Measurements from ENCODE around the gene KIF13A.

Gene KIF13A

GRCh38 chr6:17874753-17875152 is 112.7 kb downstream of the KIF13A start:
- Histone ChIP-seq H3K27ac (no peak overlapping the region), H3K36me3 (ENCODE audit: insufficient read depth, low read length) (no peaks in the 10 kb centered on the region), H3K4me3 (no peak overlapping the region), H3K9me3 (ENCODE audit: low read depth, low read length) (no peaks in the 10 kb centered on the region), H3K9ac (ENCODE audit: insufficient read length) (no peak overlapping the region)
- no peak for DNase-seq (ENCODE audit: low read depth, low spot score)
- TF ChIP-seq FOXP2 (optimal IDR thresholded peaks at IDR 0.05; ENCODE audit: control extremely low read depth, extremely low read length, insufficient read depth) (no peak), EZH2 (IDR thresholded peaks at IDR 0.05) (no peak), POLR2AphosphoS5 (IDR thresholded peaks at IDR 0.05; ENCODE audit: borderline replicate concordance, low read depth, low read length) (no peak)

- no peak overlapping the region for H3K9ac ChIP-seq (ENCODE audit: insufficient read length)
- no peaks in the 10 kb centered on the region for H3K36me3 ChIP-seq (ENCODE audit: insufficient read depth, low read length)
- TF ChIP-seq EZH2 (IDR thresholded peaks at IDR 0.05) (no peak), POLR2AphosphoS5 (IDR thresholded peaks at IDR 0.05; ENCODE audit: borderline replicate concordance, low read depth, low read length) (no peak), FOXP2 (optimal IDR thresholded peaks at IDR 0.05; ENCODE audit: control extremely low read depth, extremely low read length, insufficient read depth) (no peak)
- no peak for DNase-seq (ENCODE audit: low read depth, low spot score)
- no peak overlapping the region for H3K27ac ChIP-seq
- no peaks in the 10 kb centered on the region for H3K9me3 ChIP-seq (ENCODE audit: low read depth, low read length)
- no peak overlapping the region for H3K4me3 ChIP-seq
Measured at GRCh38 chr6:17872908-17873307, 114.5 kb downstream of the KIF13A start.

- DNase-seq (ENCODE audit: low read depth, low spot score) = no peak
- Histone ChIP-seq H3K27ac (peak overlapping the region; percentile 72; the same call in 1 of the 2 replicates), H3K9ac (ENCODE audit: insufficient read length) (no peak overlapping the region), H3K36me3 (ENCODE audit: insufficient read depth, low read length) (no peaks in the 10 kb centered on the region), H3K9me3 (ENCODE audit: low read depth, low read length) (no peaks in the 10 kb centered on the region), H3K4me3 (no peak overlapping the region)
- TF ChIP-seq EZH2 (IDR thresholded peaks at IDR 0.05) (no peak), FOXP2 (optimal IDR thresholded peaks at IDR 0.05; ENCODE audit: control extremely low read depth, extremely low read length, insufficient read depth) (no peak), POLR2AphosphoS5 (IDR thresholded peaks at IDR 0.05; ENCODE audit: borderline replicate concordance, low read depth, low read length) (no peak)
Measured at GRCh38 chr6:17871836-17872235, 115.6 kb downstream of the KIF13A start.

GRCh38 chr6:17871189-17871519 is 116.3 kb downstream of the KIF13A start:
- DNase-seq (ENCODE audit: low read depth, low spot score) = no peak
- H3K36me3 ChIP-seq (ENCODE audit: insufficient read depth, low read length) = no peaks in the 10 kb centered on the region
- no peak overlapping the region for H3K4me3 ChIP-seq
- peak overlapping the region; percentile 72; the same call in 1 of the 2 replicates for H3K27ac ChIP-seq
- H3K9me3 ChIP-seq (ENCODE audit: low read depth, low read length) = no peaks in the 10 kb centered on the region
- no peak overlapping the region for H3K9ac ChIP-seq (ENCODE audit: insufficient read length)
- TF ChIP-seq EZH2 (IDR thresholded peaks at IDR 0.05) (no peak), FOXP2 (optimal IDR thresholded peaks at IDR 0.05; ENCODE audit: control extremely low read depth, extremely low read length, insufficient read depth) (no peak), POLR2AphosphoS5 (IDR thresholded peaks at IDR 0.05; ENCODE audit: borderline replicate concordance, low read depth, low read length) (no peak)

GRCh38 chr6:17870300-17871188 is 116.9 kb downstream of the KIF13A start:
- peak overlapping the region; percentile 72; the same call in 1 of the 2 replicates for H3K27ac ChIP-seq
- no peak for DNase-seq (ENCODE audit: low read depth, low spot score)
- no peaks in the 10 kb centered on the region for H3K9me3 ChIP-seq (ENCODE audit: low read depth, low read length)
- no peaks in the 10 kb centered on the region for H3K36me3 ChIP-seq (ENCODE audit: insufficient read depth, low read length)
- no peak overlapping the region for H3K4me3 ChIP-seq
- H3K9ac ChIP-seq (ENCODE audit: insufficient read length) = no peak overlapping the region
- no peak for TF ChIP-seq FOXP2 (optimal IDR thresholded peaks at IDR 0.05; ENCODE audit: control extremely low read depth, extremely low read length, insufficient read depth)
- no peak for TF ChIP-seq POLR2AphosphoS5 (IDR thresholded peaks at IDR 0.05; ENCODE audit: borderline replicate concordance, low read depth, low read length)
- TF ChIP-seq EZH2 (IDR thresholded peaks at IDR 0.05) = no peak

- no peaks in the 10 kb centered on the region for H3K9me3 ChIP-seq (ENCODE audit: low read depth, low read length)
- no peaks in the 10 kb centered on the region for H3K36me3 ChIP-seq (ENCODE audit: insufficient read depth, low read length)
- no peak for TF ChIP-seq POLR2AphosphoS5 (IDR thresholded peaks at IDR 0.05; ENCODE audit: borderline replicate concordance, low read depth, low read length)
- TF ChIP-seq FOXP2 (optimal IDR thresholded peaks at IDR 0.05; ENCODE audit: control extremely low read depth, extremely low read length, insufficient read depth) = no peak
- TF ChIP-seq EZH2 (IDR thresholded peaks at IDR 0.05) = no peak
- H3K4me3 ChIP-seq = no peak overlapping the region
- no peak overlapping the region for H3K9ac ChIP-seq (ENCODE audit: insufficient read length)
- no peak for DNase-seq (ENCODE audit: low read depth, low spot score)
- H3K27ac ChIP-seq = no peak overlapping the region
Measured at GRCh38 chr6:17869753-17870050, 117.7 kb downstream of the KIF13A start.

GRCh38 chr6:17869010-17869752 is 118.3 kb downstream of the KIF13A start:
- Histone ChIP-seq H3K9me3 (ENCODE audit: low read depth, low read length) (no peaks in the 10 kb centered on the region), H3K27ac (0 out of 2 replicates have a peak overlapping the region, but pooled peaks have one; percentile 2), H3K36me3 (ENCODE audit: insufficient read depth, low read length) (no peaks in the 10 kb centered on the region), H3K4me3 (no peak overlapping the region), H3K9ac (ENCODE audit: insufficient read length) (no peak overlapping the region)
- no peak for DNase-seq (ENCODE audit: low read depth, low spot score)
- TF ChIP-seq FOXP2 (optimal IDR thresholded peaks at IDR 0.05; ENCODE audit: control extremely low read depth, extremely low read length, insufficient read depth) = no peak
- TF ChIP-seq EZH2 (IDR thresholded peaks at IDR 0.05) = no peak
- no peak for TF ChIP-seq POLR2AphosphoS5 (IDR thresholded peaks at IDR 0.05; ENCODE audit: borderline replicate concordance, low read depth, low read length)

- no peak overlapping the region for H3K27ac ChIP-seq
- no peak for DNase-seq (ENCODE audit: low read depth, low spot score)
- no peak overlapping the region for H3K9ac ChIP-seq (ENCODE audit: insufficient read length)
- no peak for TF ChIP-seq EZH2 (IDR thresholded peaks at IDR 0.05)
- no peak overlapping the region for H3K4me3 ChIP-seq
- H3K9me3 ChIP-seq (ENCODE audit: low read depth, low read length) = no peaks in the 10 kb centered on the region
- no peaks in the 10 kb centered on the region for H3K36me3 ChIP-seq (ENCODE audit: insufficient read depth, low read length)
Measured at GRCh38 chr6:17867880-17868279, 119.6 kb downstream of the KIF13A start.

Data from SK-N-MC (cell line).